HG02571 (cell line): ENCODE data around the gene CISH.

ENCODE experiments used
- ATAC-seq: cut with Tn5 transposase; IDR thresholded peaks from one replicate; pipeline ENCODE4 v1.9.1; 2021; ENCODE audit warnings: mild to moderate bottlenecking, moderate library complexity; ENCODE audit not compliant: unreplicated experiment

Gene CISH

DNA sequence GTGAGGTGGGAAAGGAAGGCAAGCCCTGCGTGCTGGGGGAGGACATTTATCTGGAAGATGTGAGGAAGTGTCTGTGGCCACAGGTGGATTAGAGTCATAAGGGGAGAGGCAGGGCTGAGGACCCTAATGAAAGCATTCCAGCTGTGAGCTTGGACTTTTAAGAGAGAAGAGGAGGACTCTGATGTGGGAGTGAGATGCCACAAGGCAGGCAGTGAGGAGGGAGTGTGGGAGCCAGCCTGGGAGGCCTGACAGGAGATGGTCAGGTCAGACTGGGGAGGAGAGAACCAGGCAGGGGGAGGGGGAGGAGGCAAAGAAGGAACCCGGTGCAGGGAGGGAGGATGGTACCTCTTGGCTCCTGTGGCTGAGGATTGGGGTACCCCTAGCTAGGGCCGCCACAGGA, 26.4 kb upstream of the CISH start:
- no peak for ATAC-seq

DNA sequence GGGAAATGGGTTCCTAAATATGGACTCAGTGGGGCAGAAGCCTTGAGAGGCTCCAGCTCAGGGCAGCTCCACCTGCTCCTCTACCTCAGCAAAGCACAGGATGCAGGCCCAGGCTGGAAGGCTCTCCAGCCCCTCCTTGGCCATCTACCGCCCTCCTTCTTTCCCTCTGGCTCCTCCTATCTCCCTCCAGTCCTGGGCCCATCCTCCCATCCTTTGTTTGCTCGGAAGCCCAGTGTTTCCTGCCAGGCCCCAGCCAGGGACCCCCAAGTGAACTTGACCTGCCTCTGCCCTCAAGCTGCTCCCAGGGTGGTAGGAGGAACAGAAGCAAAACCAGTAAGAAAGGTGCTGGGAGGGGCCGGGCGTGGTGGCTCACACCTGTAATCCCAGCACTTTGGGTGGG, 25.4 kb upstream of the CISH start:
- no peak for ATAC-seq

DNA sequence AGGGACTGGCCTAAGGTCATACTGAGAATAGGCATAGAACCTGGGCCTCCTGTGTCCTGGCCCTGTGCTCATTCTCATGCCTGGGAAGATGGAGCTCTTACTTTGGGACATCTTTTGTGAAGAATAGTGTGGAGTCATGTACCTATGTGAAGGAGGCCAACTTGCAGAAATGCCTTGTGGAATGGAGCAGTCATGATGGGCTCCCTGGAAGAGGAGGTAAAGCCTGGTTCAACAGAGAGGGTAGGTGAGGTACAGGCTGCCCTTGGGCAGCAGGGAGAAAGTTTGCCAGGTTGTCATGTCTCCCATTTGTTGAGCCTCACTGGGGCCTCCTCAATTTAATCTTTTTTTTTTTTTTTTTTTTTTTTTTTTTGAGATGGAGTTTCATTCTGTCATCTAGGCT, 23.5 kb upstream of the CISH start:
- ATAC-seq, result no peak

DNA sequence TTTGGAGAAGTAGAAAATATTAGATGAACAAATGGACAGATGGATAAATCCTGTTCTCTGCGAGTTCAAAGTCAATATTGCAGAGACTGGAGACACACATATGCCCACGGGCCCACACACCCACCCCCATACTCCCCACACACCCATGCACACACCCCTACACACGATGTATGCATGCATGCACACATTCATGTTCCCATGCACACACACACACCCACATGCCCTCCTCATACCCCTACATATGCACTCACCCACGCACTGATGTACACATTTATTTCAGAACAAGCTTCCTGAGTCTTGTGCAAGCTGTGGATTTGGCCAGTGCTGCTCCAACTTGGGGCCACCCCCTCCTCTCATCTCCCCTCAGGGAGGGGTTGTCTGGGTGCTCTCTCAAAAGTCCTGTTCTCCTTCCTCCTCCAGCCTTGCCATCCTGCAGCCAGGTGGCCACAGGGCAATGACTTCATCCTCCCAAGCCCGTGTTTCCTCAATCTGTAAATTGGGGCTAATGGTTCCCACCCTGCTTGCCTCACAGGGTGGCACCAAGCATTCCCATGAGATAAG, 21.7 kb upstream of the CISH start:
- ATAC-seq, result no peak

DNA sequence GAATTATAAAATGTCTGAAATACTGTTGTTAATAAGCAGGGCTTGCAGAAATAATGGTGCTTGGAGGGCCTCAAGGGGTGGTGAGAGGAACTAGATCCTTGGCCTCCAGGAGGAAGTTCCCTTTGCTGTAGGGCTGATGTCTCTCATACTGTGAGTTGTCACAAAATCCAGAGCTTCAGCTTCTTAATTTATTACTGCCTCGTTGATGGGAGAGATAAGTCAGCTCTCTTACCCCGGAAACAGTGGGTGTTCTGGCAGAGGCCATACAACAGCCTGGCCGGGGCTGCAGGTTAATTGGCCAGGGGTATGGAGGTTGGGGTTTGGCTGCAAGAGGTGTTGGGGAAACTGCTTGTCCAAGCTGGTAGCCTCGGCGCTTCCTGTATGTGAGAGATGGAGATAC, 20.9 kb upstream of the CISH start:
- ATAC-seq, result no peak

DNA sequence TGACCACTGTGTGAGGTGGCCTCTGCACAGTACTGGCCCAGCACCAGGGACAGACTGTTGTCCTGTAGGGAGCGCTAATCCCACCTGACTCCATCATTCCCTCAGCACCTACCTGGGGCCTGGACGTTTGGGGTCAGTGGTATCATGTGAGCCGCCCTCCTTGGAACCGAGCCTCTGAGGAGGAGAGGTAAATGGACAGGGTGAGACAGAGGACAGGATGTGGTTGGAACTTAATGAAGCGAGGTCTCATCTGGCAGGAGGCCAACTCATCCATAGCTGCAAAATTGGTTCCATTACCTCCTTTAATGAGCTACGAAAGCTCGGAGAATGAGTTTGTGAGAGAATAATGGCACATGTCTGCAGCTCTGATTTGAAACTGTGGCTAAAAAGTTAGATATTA, 19.3 kb upstream of the CISH start:
- no peak for ATAC-seq

DNA sequence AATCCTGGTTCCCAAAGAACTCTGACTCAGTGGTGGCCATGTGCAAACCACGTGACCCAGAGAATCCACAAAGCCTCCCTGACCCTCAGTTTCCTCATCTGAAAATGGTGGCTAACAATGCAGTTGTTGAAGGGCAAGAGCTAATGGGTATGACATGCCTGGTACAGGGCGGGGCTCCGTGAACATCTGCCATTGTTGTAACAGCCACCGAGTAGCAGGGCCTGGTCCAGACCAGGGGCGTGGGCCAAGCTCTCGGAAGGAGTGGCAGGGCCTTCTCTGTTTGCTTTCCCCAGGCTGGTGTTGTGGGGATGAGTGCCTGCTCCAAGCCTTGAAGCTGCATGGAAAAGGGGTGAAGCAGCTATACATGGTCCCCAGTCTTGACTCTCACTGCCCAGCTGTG, 18.8 kb upstream of the CISH start:
- ATAC-seq, result no peak

DNA sequence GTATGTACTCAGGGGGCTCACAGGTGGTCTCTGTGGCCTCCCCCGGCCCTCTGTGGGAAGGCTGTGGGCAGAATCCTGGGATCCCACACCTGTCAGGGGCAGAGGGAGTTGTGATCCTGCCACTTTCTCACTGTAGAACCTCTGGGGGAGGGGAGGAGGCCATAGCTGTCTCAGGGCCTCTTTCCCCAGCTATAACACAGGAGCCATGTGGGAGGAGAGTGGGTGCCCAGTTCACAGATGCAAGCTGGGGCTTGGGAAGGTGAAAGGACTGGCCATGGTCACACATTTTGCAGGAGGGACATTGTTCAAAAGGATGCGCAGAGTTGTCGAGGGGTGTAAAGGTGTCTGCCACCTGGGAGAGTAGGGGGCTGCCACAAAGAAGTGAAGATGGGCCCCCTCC, 17.0 kb upstream of the CISH start:
- ATAC-seq, result no peak

DNA sequence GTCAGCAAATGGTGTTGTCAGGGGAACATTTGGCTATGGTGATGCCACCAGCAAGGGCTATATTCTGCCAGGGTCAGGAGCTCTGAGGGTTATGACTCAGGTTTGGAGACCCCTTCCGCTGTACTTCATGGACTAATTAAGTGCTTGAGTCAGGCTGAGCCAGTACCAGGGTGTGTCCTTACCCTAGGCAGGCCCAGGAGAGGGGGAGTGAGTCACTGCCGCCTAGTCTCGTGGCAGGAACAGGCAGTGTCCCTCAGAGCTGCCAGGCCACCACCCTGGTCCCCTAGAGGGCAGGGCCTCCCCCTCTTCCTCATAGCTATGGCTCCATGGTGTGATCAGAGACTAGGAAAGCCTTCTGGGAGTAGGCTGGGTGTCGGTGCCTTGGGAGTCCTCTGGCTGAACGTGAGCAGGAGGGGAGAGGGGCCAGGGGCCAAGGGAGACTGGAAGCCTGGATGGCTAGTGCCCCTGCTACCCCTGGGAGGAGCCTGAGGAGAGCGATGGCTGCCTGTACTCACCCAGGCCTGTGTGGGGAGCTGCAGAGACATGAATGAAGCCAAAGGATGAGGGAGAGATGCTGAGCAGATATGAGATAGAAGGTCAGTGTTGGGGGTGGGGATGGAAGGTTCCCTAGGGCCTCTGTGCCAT, 16.0 kb upstream of the CISH start:
- ATAC-seq, result no peak

DNA sequence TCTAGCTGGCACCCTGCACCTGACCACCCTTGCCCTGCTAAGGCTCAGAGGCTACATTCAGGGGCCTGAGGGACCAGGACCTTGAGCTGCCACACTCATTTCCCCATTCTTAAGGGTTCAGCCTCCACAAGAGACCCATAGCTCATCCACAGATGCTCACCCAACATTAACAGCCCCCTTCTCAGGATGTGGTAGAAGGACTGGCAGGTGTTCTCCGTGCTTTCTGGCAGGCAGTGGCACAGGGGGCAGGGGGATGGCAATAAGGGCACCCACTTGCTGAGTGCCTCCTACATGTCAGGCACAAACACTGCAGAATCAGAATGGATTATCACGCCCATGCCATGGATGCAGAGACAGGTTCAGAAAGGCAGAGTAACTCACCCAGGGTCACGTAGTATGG, 14.8 kb upstream of the CISH start:
- no peak for ATAC-seq

DNA sequence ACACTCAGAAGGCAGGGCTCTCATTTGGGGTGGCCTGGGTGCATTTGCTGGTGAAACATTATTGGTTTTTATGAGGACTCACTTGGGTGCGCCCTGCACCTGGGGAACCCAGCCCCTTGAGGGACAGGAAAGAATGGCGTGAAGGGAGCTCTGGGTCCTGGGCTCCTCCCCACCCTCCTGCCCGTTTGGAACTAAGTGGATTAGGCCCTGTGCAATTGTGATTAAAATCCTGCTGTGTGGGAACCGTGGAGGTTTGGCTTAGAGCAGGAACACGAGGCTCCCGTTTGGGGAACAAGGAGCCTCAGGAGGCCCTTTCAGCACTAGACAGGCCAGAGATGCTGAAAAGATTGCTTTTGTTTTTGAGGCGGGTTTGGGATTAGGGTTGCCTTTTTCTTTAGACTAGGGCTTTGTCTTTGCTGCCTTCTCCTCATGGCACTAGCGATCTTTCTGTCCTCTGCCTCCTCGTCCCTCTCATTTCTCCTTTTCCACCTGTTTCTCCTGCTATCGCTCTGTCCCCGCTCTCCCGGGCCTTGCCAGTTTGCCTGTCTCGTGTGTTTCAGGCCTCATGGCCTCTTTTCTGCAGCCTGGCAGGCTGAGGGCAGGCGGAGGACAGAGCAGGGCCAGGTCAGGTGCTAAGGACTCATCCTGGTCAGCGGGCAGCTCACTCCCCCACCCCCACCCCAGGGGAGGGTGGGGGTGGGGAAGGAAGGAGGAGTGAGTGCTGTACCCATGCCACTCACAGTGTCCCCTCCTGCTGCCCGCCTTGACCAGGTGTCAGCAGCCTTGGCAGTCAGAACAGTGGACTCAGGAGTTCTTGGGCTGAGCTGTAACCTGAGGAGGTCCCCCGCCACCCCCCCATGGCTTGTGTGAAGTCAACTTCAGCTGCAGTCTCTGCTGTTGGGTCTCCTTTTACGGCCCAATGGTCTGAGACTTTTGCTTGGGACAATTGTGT, 13.9 kb upstream of the CISH start:
- ATAC-seq, result no peak

DNA sequence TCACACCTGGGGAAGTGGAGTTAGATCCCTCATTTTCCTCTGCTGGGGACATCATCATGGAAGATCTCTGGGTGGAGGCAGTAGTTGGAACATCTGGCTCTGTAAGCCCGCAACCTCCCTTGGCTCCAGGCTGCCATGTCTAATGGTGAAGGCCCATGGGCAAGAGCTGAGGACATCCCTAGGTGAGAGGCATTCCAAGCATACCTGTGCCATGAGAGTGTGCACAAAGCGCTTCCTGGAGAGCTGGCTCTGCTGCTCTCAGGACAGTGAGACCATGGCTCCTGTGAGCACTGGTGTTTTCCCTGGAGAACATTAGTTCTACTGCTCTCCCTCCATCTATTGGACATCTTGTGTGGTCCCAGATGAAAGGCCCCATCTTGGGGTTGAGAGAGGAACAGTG, 13.1 kb upstream of the CISH start:
- ATAC-seq, result no peak

DNA sequence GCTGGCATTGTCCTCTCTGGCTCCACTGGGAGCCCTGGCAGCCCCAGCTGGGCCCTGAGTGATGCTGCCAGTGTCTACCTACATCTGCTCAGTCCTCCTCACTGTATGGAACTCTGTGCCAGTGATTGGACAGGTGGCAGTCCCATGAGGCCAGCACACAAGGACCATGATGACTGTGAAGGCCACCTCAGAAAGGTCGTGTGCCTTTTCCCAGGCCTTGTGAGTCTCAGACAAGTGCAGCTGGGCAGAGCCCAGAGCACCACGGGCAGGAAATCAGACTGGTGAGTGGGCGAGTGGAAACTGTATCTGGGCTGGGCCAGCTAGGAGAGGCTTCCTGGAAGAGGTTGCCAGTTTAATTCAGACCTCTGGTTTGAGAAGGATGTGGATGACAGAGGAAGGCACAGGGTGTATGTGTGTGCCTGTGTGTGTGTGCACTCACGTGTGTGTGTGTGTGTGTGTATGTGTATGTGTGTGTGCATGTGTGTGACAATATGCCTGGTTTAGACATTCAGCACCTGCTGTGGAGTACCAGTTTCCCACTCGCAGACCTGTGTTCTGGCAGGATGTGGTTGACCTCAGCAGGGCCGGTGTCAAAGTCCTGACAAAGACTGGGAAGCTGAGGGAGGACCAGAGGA, 12.4 kb upstream of the CISH start:
- ATAC-seq, result peak; percentile 56

DNA sequence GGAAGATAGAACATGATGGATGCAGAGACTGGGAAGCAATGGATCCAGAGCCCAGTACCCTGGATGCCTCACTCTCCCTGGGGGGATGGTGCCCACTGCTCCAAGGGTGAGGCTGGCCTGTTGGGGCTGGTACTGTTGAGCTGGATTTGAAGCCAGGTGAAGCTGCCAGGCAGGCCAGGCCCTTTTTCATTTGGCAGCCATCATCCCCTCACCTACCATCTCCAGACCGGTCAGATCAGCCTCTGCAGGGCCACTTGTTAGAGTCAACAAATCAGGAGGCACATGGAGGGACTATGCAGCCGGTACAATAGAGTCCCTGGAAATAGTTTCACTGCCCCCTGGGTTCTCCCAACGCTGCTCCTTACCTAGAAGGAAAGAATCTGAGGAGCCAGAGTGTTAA, 11.3 kb upstream of the CISH start:
- no peak for ATAC-seq

DNA sequence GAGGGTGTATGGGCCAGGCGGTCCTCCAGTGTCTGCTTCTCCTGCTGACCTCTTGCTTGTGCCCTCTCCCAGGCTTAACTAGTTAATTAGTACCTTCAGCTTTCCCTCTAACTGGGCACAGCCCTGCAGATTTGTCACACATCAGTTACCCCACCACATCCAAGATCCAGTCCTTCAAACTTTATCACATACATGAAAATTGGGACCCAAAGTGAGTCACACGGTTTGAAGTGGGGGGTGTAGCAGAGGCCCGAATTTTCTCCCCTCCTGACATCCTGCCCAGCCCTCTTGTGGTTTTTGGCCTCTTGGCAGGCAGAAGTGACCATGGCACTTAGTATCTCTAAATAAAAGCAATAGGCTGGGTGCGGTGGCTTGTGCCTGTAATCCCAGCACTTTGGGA, 9.2 kb upstream of the CISH start:
- ATAC-seq, result no peak

DNA sequence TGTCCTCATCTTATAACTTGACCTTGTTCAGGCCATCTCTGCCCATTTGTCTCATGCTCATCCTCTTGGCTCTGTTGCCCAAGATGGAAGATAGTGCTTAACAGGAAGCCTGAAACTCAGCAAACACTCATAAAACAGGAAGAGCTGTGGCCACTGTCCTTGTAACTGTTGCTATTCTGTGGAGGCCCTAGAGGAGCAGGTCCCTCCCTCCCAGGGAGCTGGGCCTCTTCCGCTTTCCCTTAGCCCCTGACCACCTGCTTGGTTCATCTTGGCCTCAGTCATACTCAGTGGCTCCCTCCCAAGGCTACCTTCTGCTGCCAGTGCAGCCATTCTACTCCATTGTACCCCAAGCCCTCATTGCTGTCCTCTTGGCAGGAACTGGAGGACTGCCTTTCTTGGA, 8.8 kb upstream of the CISH start:
- no peak for ATAC-seq

DNA sequence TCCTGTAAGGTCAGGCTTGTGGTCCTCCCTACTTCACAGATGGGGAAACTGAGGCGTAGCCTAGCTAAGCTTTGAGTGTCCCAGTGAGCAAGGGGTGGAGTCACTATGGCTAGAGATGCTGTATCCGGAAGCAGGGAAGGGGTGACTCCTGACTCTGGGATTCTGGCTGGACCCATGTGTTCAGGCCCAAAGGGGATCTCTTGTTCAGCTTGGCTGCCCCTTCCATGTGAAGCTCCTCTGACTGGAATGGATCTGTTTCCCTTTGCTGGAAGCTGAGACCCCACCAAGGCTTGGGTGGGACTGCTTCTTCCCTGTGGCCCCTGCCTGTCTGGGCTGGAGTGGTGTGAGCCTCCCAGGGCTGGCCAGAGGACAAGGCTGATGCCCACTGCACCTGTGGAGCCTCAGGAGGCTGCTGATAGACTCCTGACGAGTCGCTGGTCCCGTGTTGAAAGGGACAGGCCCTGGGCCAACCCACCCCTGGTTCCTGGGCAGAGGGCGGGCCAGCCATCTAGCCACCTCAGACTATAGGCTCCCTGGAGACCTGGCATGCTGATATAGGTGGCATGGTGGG, 6.4 kb upstream of the CISH start:
- ATAC-seq, result no peak

DNA sequence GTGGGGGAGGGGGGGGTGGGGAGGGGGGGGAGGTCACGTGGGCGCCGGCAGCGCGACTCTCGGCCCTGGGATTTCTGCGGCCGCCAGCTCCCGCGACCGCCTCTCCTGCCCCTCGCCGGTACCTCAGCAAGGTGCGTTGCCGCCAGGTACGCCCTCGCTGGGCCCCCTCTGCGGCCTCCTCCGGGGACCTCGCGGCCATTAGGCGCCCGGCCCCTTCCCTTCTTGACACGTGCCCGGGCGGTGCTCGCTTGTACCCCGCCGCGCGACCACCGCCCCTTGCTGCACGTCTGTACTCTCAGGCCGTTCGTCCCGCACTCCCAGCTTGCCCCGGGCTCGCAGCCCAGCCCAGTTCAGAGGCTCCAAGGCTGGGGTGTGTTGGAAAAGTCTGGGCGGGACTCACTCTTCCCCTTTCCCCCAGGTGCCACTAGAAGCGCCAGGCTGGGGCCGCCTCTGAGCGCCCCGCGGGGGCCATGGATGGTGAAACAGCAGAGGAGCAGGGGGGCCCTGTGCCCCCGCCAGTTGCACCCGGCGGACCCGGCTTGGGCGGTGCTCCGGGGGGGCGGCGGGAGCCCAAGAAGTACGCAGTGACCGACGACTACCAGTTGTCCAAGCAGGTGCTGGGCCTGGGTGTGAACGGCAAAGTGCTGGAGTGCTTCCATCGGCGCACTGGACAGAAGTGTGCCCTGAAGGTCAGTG, 5.7 kb upstream of the CISH start, which contains the start of gene MAPKAPK3:
Gene MAPKAPK3 (plus strand): TSS at position 56 of the 696 bp plus-strand sequence. CDS start 415 bp downstream, at position 471.
- peak; percentile 13 for ATAC-seq

DNA sequence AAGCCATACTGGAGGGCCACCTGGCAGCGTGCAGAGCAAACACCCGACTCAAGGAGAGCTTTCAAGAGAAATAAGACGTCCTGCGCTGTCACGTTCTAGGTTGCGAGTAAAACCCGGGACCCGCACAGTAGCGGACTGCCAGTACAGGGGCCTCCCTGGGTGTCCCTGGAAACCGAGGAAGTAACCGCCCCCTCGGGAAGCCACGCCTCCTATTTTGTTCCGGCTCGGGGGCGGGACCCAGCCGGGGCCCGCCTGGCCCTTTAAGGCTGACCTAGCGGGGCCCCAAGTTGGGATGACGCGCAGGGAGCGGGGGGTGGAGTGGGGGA, 5.2 kb upstream of the CISH start:
- ATAC-seq, result peak; percentile 67

DNA sequence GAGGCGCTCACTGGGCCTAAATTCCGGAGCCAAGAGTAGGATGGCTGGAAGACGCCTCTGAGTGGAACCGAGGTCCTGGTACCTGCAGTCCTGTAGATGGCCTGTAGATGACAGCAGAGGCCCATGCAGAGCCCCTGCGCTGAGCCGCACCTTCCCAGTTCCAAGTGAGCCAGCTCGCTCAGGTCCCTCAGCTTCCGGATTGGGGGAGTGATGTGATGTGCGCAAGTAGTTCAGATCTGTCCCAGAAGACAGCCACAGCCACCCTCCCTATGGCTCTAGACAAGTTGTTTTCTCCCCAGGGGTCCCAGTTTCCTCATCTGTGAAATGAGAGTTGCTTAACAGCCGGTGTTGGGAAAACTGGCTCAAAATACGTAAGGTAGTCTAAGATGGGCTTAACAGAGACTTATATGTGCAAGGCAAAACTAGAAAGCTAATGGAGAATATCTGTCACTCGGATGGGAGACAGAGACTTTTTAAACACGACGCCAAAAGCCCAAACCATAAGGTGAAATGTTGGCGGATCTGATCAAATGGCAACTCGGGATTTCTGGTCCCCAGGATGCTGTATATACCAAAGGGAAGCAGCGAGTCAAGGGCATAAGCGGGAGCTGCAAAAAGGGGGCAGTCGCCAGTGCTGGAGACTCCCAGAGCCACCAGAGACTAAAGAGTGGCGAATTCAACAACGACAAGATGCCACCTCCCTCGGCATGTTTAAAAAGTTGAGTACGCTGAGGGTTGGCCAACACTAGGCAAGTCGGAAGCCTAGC, 4.6 kb upstream of the CISH start:
- ATAC-seq, result peak; percentile 18
